Measurements from ENCODE around the gene CROCC2.

Gene CROCC2

DNA sequence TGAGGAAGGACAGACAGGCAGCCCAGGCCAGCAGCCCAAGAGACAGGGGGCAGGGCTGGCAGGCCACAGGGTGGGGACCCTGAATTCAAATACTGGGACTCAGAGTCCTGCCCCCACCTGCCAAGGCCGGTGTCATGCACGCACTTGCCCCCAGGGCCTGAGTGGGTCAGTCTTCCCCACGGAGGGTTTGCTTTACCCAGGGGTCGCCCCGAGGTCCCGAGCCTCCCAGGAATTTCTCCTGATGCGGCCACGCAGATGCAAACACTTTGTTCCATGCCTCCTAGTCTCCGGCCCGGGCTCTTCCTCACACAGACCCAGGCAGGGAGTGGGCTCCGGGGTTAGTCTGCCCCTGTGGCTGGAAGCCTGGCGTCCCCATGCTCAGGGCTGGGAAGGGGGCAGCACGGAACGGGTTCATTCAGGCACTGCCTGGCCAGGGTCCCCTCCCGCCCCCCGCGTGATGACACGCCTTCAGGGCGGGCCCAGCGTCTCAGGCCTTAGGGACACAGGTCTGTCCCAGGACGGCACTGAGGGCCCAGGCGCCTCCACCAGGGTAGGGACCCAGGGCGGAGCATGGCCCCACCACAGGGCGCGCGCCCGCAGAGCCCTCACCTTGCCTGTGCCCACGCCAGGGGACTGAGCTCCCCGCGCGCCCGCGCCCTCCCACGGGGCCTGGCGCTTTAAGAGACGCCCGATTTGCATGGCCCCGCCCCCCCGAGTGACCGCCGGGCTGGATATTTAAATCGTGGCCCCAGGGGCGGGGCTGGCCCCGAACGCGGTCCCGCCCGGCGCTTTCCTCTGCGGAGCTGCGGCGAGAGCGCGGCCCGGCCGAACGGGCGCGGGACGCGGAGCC is 91.9 kb downstream of the CROCC2 start, which contains the start of gene SNED1:
SNED1 (plus strand) TSS at position 763 of the 850 bp plus-strand sequence. CDS start 220 bp downstream, outside the sequence.
- Mint-ChIP-seq H3K36me3 (ENCODE audit: low read depth) (no peaks in the 10 kb centered on the region), H3K27ac (no peak within 1 kb of the TSS), H3K9me3 (no peaks in the 10 kb centered on the region), H3K4me3 (peak within 1 kb of the TSS; percentile 73), H3K4me1 (peaks cover 50% of the 10 kb centered on the region), H3K27me3 (ENCODE audit: low read depth, poor library complexity) (peaks cover 42% of the 10 kb centered on the region)
- peak; percentile 95 for DNase-seq
- TF ChIP-seq, protein P1, sequence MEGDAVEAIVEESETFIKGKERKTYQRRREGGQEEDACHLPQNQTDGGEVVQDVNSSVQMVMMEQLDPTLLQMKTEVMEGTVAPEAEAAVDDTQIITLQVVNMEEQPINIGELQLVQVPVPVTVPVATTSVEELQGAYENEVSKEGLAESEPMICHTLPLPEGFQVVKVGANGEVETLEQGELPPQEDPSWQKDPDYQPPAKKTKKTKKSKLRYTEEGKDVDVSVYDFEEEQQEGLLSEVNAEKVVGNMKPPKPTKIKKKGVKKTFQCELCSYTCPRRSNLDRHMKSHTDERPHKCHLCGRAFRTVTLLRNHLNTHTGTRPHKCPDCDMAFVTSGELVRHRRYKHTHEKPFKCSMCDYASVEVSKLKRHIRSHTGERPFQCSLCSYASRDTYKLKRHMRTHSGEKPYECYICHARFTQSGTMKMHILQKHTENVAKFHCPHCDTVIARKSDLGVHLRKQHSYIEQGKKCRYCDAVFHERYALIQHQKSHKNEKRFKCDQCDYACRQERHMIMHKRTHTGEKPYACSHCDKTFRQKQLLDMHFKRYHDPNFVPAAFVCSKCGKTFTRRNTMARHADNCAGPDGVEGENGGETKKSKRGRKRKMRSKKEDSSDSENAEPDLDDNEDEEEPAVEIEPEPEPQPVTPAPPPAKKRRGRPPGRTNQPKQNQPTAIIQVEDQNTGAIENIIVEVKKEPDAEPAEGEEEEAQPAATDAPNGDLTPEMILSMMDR (IDR thresholded peaks at IDR 0.05) = no peak

GRCh38 chr2:240998706-240998994 is 92.5 kb downstream of the CROCC2 start:
- no peaks in the 10 kb centered on the region for H3K36me3 Mint-ChIP-seq (ENCODE audit: low read depth)
- DNase-seq = no peak
- no peak overlapping the region for H3K4me3 Mint-ChIP-seq
- H3K27me3 Mint-ChIP-seq (ENCODE audit: low read depth, poor library complexity) = peaks cover 45% of the 10 kb centered on the region
- peaks cover 46% of the 10 kb centered on the region for H3K4me1 Mint-ChIP-seq
- H3K27ac Mint-ChIP-seq = no peak overlapping the region
- TF ChIP-seq, protein P1 (IDR thresholded peaks at IDR 0.05) = no peak
- H3K9me3 Mint-ChIP-seq = peaks cover 5% of the 10 kb centered on the region

DNA sequence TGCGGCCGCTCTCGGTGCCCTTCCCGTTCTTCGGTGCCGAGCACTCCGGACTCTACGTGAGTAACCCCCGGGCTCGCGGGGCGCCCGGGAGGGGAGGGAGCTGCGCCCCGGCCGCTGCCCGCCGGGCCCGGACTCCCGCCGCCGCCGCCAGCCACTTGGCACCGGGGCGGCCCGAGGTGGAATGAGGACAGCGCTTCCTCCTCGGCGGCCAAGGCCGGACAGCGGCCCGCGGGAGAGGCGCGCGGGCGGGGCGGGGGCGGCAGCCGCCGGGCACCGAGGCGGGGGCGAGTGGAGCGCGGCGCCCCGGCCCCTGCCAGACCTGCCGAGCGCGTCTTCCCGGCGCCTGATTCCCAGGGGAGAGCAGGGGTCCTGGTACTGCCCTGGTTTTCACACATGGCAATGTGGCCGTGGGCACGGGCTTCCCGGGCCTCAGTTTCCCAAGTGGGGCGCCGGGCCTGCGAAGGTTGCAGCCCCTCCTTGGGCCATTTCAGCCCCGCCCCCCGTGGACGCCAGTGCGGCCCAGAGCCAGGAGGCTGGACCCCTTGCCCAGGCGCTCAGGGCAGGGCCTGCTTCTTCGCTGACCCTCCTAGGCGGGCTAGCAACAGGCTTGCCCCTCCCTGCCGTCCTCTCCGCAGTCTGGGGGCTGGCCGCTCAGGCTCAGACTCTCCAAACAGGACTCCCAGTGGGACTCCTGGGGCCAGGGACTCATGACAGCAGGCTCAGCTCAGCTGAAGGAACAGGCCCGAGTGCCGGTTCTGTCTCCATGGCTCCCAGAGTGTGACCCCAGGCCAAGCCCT is 93.1 kb downstream of the CROCC2 start:
- Mint-ChIP-seq H3K36me3 (ENCODE audit: low read depth) (no peaks in the 10 kb centered on the region), H3K27ac (no peak overlapping the region), H3K4me3 (peak overlapping the region; percentile 59), H3K4me1 (peaks cover 41% of the 10 kb centered on the region), H3K9me3 (peaks cover 11% of the 10 kb centered on the region), H3K27me3 (ENCODE audit: low read depth, poor library complexity) (peaks cover 49% of the 10 kb centered on the region)
- DNase-seq = no peak
- TF ChIP-seq, protein P1 (IDR thresholded peaks at IDR 0.05) = no peak

DNA sequence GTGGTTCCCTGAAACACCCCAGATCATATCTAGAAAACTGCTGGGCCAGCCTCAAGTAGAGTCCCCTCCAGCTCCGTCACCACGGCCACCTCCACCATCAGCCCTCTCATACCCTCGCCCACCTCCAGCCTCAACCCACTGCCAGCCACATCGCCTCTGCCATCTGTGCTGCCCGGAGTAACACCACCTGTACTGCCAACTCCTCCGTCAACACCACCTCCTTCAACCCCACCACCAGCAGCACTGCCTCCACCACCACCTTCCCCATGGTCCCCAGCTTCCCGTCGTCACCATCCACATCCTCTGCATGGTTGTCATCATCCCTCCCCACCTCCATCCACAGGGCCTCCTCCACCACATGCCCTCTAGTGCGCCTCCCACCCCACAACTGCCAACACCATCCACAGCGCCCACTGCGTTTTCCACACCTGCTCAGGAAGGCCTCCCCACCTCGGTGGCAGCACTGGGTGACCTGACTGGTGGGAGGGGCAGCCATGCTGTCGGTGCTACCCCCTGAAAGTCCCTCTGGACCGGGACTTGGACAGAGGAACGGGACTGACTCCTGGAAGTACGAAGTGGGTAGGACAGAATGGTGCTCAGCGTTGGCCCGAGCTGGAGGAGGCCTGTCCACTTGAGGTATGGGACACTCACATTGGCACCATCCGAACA is 93.9 kb downstream of the CROCC2 start:
- H3K36me3 Mint-ChIP-seq (ENCODE audit: low read depth) = no peaks in the 10 kb centered on the region
- H3K27ac Mint-ChIP-seq = no peak overlapping the region
- H3K27me3 Mint-ChIP-seq (ENCODE audit: low read depth, poor library complexity) = peaks cover 55% of the 10 kb centered on the region
- H3K4me3 Mint-ChIP-seq = peak overlapping the region; percentile 64
- peaks cover 19% of the 10 kb centered on the region for H3K9me3 Mint-ChIP-seq
- DNase-seq = no peak
- TF ChIP-seq, protein P1 (IDR thresholded peaks at IDR 0.05) = no peak
- peaks cover 33% of the 10 kb centered on the region for H3K4me1 Mint-ChIP-seq

DNA sequence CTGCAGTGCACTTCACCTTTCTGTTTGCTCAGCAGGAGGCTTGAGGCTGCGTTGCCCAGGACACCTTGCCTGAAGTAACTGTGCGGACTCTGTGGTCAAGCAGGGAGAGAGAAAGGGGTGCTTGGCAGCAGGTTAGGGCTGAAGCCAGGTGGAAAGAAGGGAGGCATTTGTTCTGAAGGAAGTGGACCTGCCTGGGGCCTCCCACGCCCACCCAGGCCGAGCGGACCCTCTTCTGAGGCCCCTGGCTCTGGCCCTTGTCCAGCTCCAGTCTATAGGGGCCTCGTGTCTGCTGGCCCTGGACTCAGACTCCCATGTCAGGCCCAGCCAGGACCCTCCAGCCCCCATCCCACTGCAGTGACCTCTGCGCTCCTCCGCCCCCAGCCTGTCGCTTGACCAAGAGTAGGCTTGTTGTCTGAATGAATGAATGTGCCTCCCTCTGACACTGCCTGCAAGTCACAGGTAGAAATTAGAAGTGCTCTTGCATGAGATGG is 94.7 kb downstream of the CROCC2 start:
- H3K4me3 Mint-ChIP-seq = peak overlapping the region; percentile 64
- H3K27me3 Mint-ChIP-seq (ENCODE audit: low read depth, poor library complexity) = peaks cover 62% of the 10 kb centered on the region
- H3K9me3 Mint-ChIP-seq = peaks cover 28% of the 10 kb centered on the region

More for the DNA sequence above, 94.7 kb downstream of the CROCC2 start:
- Mint-ChIP-seq H3K36me3 (ENCODE audit: low read depth) (peaks cover 6% of the 10 kb centered on the region), H3K4me1 (peaks cover 24% of the 10 kb centered on the region), H3K27ac (no peak overlapping the region)
- no peak for DNase-seq
- TF ChIP-seq, protein P1 (IDR thresholded peaks at IDR 0.05) = no peak
